ENCODE results near the gene LRP1B.

LRP1B gene

GRCh38 chr2:140892911-140893637, 1237.7 kb downstream of the LRP1B start:
- DNase-seq (ENCODE audit: low read depth): no peak

GRCh38 chr2:140892436-140892835, 1238.4 kb downstream of the LRP1B start:
- DNase-seq (ENCODE audit: low read depth): no peak

GRCh38 chr2:140891614-140892212, 1239.1 kb downstream of the LRP1B start:
- DNase-seq (ENCODE audit: low read depth): no peak

GRCh38 chr2:140882671-140883620, 1247.9 kb downstream of the LRP1B start:
- DNase-seq (ENCODE audit: low read depth): no peak

DNA sequence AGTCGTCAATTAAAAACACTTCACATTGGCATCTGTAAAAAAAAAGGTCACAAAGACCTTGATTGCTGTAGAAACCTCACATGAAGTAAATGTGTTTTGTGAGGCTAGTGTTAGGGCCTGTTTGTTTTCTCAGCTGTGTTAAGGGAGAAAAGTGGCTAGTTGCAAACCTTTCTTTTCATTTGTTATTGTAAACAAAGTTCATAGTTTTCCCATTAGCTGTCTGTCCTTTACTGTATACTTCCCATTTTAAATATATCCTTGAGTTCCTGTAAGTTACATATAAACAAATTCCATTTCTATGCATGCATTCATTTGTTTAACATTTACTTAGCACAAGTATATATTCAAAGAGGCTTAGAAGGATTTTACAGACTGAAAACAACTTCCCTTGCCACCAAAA, 1250.2 kb downstream of the LRP1B start:
- DNase-seq (ENCODE audit: low read depth): no peak

DNA sequence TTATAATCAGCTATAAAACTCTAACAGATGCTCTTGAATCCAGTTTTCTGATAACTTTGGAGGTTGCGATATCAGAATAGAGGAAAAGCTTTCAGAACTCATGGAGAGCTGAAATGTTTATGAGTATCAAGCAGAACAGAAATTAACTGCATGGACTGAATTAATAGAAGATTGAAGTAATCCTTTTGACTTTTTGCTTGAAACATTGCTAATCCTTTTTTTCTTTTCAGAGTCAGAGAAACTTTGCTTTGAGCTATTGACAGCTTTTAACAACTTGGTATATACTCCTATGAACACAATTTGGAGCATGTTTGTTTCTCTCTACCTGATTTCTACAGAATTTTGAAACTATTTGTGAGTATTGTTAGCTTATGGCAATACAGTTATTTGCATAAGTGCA, 1254.8 kb downstream of the LRP1B start:
- DNase-seq (ENCODE audit: low read depth): no peak

DNA sequence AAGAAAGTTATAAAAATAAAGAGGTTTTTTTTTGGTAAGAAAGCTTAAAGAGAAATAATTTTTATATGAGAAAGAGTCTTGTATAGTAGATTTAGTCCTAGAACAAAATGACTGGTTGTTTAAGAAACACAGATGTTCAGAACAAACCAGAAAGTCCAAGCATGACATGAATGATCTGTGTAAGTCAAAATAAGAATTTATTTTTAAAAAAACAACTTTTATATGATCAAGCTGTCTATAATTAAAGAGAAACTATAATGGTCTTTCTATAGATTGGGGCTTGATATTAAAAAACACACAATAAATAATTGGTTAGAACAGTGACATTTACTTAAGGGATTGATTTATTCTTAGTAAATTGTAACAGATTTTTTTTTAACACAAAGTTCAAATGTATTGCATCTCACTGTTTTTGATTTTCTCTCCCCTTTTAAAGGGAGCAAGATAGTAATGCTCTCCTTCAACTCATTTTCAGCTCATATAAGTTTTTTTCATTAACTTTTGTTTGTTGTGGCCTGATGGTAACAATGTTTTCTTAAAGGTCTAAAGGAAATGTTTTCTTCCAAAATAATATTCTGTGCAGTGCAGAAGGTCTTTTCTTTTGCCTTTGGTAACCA, 1256.8 kb downstream of the LRP1B start:
- no peak for DNase-seq (ENCODE audit: low read depth)

GRCh38 chr2:140869925-140870324, 1260.9 kb downstream of the LRP1B start:
- DNase-seq (ENCODE audit: low read depth): no peak

GRCh38 chr2:140869107-140869506, 1261.7 kb downstream of the LRP1B start:
- DNase-seq (ENCODE audit: low read depth): no peak

- no peak for DNase-seq (ENCODE audit: low read depth)
Observed at GRCh38 chr2:140865837-140866236, 1265.0 kb downstream of the LRP1B start.

- DNase-seq (ENCODE audit: low read depth): no peak
Observed at GRCh38 chr2:140863713-140864112, 1267.1 kb downstream of the LRP1B start.

GRCh38 chr2:140862181-140862580, 1268.6 kb downstream of the LRP1B start:
- DNase-seq (ENCODE audit: low read depth): no peak

- no peak for DNase-seq (ENCODE audit: low read depth)
Observed at GRCh38 chr2:140861666-140862065, 1269.2 kb downstream of the LRP1B start.

- DNase-seq (ENCODE audit: low read depth): no peak
Observed at GRCh38 chr2:140855471-140855870, 1275.3 kb downstream of the LRP1B start.

DNA sequence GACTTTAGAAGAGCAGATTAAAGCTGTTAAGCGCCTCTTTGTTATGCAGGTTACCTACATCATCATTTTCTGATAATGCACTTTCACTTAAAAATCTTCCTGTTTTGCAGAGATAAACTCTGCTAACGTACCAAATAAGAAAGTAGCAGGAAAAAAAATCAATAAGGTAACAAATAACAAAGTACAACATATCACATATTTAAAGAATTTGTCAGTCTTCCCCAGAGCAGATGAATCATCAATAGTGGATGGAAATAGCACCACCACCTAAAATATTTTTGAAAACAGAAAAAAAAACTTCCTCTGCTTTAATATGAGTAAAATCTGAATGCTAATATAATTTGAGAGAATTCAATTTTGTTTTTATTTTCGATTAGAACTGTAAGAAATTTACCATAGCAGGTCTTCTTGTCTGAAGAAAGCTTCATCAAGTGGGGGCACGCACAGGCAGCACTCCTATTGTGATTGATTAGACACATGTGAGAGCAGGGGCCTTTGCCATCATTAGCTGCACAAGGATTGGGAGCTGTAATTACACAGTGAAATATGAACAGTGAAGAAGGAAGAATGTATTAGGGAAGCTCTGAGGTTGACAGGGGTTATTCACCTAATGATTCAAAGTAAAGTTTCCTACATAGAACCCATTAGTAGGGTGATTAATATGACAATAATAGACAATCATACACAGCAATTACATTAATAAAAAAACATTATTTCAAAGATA, 1279.4 kb downstream of the LRP1B start:
- no peak for DNase-seq (ENCODE audit: low read depth)

GRCh38 chr2:140843186-140843585, 1287.6 kb downstream of the LRP1B start:
- no peak for DNase-seq (ENCODE audit: low read depth)

- DNase-seq (ENCODE audit: low read depth): no peak
Observed at GRCh38 chr2:140842110-140842509, 1288.7 kb downstream of the LRP1B start.

DNA sequence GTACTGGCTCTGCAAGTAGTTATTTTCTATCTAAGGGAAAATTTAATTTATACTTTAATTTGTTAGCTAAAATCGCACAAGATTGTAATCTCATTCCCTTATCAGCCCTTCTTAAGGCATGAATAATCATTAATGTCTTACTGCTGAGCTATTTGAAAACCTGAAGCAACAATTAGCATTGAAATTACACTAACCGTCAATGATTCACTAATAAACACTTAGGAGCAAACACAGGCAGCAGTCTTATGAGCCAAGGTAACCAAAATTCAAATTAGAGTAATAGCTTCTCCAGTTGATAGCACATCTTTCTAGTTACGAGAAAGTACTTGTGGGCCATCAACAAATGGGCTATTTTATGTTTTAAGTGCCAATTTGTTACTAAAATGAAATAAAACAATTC, 1289.7 kb downstream of the LRP1B start:
- DNase-seq (ENCODE audit: low read depth): no peak

DNA sequence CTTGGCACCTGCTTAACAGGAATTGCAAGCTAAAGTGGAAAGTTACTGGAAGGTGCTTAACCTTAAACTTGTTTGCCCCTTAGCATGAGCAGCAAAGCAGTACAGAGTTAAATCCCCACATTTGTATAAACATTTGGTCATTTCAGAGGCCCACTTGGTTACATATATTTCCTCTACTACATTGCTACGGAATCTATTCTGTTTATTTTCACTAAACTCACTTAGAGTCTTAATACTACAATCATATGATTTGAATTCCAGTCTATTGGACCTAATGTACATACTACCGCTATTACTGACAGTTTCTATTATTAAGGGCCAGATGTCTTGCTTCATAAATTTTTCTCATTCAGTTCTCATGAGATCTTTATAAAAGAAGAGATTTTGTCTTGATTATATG, 1294.0 kb downstream of the LRP1B start:
- DNase-seq (ENCODE audit: low read depth): no peak

DNA sequence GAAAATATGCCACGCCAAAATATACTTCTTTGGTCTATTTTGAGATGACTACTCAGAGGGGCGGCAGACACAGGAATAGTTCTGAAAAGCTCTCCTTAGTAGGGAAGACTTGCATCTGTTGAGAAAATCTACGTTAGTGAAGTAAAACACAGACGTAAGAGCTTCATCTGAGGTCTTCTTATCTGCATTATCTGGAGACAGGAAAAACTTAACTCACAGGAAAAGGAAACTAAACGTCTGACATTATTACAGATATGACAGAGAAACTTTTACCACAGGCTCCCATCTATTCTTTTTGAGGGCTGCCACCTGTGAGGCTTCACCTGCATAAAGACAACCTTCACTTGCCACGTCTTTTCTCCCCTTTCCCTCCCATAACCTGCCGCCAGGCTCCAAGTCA, 1295.7 kb downstream of the LRP1B start:
- no peak for DNase-seq (ENCODE audit: low read depth)

- DNase-seq (ENCODE audit: low read depth): no peak
Observed at GRCh38 chr2:140814141-140814540, 1316.7 kb downstream of the LRP1B start.

- no peak for DNase-seq (ENCODE audit: low read depth)
Observed at GRCh38 chr2:140808820-140809219, 1322.0 kb downstream of the LRP1B start.
